ENCODE results near the gene AFAP1L1.

- TF ChIP-seq CTCF (IDR thresholded peaks at IDR 0.05; ENCODE audit: insufficient read depth, low read depth, low read length): no peak
- TF ChIP-seq EZH2 (IDR thresholded peaks at IDR 0.05; ENCODE audit: insufficient read depth, low read length): no peak
These were observed 12.8 kb downstream of the AFAP1L1 start for GRCh38 chr5:149284501-149284900.
